Stimulated activated CD8-positive, alpha-beta memory T cell treated with anti-CD3 and anti-CD28 coated beads, Interleukin-15, amount 100 ng/mL, for 48 hours (primary cell): ENCODE results near the gene CCDC78.

Experiments used
- DNase-seq, 2 donors: peaks; one replicate each; pipeline ENCODE4 v3.0.0-alpha.2; 2020; ENCODE audit warnings: low read depth in 2 of 2

CCDC78 gene

DNA sequence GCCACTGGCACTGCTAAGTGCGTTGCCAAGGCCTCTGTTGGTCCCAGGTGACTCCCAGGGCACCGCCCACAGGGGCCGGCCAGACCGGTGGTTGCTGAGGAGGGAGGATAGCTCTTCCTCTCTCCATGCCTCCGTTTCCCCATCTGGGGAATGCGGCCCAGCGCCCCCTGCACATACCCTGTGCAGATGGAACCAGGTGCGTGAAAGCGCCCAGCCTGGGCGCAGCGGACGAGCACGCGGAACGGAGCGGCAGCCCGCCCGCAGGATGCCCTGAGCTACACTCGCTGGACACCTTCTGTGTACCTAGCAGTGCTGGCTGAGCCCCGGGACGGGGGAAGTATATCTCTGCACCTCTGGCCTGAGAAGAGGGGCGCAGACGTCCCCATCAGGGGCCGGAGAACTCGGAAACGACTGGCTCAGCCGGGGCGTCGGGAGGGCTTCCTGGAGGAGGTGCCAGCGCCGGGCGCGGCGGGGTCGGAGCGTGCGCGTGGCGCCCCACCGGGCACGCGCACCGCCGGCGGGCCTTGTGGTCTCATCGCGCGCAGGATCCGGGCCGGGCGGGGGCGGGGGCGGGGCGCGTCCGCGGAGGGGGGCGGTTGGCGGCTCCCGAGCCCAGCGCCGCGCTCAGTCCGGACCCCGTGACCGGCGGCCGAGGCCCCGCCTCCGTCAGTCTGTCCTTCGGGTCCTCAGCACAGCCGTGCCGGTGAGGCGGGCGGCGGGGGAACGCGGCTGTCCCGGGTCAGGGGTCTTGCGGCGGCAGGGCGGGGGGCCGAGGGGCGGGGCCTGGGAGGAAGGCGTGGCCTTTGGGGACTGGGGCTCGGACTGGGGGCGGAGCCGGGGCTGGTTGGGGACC lies at the start of gene CCDC78, which contains the start of gene HAGHL:
Gene CCDC78 (minus strand): TSS at position 6 of the 853 bp plus-strand sequence. CDS start 76 bp downstream, outside the sequence.
Gene HAGHL (plus strand): TSS at position 669 of the 853 bp plus-strand sequence. CDS start 404 bp downstream, outside the sequence.
- DNase-seq: peak in 1 of 2 donors; percentile 53

DNA sequence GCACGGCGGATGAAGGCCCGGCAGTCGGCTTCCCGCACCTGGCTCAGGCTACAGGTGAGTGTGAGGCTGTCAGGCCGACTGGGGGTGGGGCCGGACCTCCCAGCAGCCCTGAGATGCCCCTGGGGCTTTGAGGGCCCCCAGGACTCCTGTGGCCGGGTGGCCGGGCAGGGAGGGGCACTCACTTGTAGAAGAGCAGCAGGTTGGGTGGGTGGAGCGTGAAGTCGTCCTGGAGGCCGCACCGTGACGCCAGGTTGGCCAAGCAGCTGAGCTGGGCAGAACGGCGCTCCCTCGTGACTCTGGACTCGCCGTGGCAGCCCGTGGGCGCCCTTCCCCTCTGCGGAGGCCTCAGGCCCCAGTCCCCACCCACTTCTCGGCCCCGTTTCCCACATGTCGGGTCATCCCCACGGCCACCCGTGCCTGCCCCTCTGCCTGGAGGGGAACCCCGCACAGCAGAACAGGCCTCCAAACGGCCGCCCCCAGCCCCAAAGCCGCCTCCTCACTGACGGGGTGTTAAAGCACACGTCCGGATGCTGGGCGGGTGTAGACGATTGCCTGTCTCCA lies 49.1 kb upstream of the CCDC78 start:
- DNase-seq: no peak

DNA sequence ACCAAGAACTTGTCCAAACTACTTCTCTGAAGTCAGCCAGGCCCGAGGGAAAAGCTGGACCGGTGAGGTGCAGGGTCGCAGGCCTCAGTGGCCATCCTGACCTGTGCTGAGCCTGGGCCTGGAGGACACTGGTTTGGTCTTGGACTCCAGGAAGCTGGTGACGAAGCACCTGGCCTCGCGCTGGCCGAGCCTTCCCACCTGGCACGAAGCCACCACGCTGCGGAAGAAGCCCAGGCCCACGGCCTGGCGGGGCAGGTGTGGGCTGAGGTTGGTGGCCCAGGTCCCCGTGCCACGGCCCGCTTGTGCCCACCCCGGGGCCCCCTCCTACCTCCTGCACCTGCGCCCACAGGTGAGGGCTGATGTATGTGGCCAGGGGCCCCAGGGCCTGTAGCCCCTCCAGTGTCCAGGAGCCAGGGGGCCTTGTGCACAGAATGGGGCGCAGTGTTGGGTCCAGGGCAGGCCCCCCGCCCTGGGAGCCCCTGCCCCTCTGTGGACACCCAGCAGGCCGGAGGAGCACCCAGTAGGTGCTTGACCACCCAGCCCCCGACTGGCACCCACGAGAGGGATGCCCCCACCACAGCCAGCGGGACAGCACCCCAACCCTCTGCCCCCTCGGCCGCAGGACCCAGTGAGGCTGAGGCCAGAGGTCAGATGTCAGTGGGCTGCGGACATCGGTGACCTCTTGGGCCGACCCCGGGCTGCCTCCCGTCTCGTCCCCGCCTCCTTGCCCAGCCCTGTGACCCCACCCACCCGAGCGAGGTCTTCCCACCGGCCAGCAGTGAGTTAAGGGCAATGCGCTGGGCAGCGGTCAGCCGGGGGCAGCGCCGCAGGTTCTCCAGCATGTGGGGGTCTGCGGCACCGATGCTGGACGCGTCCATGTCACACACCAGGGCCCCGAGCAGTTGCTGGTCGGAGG lies 48.1 kb upstream of the CCDC78 start:
- DNase-seq: no peak

DNA sequence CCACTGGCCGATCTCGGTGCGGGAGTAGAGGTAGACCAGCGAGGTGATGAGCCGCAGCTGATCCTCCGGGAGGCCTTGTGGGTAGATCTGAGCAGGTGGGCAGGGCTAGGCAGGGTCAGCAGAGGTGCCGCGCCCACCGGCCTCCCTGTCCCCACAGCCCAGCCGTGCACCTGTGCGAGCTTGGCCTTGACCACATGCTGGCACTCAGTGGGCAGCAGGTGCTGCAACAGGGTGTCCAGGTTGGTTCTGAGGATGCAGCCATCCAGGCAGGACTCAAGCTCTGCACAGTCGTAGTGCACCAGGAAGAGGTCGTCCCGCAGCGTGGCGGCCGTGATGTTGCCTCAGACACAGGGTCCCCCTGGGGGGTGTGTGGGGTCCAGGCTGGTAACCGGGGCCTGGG lies 46.7 kb upstream of the CCDC78 start:
- DNase-seq: no peak

DNA sequence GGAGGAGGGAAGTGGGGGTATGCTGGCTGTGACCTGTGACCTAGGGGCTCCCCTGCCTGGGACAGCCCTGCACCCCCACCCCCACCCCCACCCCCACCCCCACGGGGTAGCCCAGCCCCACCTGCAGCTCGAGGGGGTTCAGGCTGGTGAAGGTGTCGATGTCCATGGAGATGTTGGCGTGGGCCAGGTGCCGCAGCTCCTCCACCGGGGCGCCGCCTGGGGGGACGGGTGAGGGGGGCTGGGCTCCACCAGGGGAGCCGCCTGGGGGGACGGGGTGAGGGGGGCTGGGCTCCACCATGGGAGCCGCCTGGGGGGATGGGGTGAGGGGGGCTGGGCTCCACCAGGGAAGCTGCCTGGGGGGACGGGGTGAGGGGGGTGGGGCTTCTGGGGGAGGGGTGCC lies 44.2 kb upstream of the CCDC78 start:
- no peak for DNase-seq

DNA sequence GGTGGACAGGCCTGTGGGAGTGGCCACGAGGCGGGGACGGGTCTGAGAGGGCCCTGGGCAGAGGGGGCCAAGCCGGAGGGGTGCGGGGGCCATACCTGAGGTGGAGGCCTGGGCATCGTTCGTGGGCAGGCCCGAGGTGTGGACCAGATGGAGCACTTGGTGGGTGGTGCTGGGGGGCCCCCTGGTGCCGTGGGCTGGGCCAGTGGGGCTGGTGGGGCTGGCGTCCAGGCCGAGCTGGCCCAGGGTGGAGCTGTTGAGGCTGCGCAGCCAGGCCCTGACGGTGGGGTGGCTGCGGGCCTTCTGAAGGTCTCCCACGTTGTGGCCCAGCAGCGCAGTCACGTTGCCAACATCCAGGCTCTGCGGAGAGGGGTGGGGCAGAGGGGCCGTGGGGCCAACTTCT lies 43.7 kb upstream of the CCDC78 start:
- no peak for DNase-seq

DNA sequence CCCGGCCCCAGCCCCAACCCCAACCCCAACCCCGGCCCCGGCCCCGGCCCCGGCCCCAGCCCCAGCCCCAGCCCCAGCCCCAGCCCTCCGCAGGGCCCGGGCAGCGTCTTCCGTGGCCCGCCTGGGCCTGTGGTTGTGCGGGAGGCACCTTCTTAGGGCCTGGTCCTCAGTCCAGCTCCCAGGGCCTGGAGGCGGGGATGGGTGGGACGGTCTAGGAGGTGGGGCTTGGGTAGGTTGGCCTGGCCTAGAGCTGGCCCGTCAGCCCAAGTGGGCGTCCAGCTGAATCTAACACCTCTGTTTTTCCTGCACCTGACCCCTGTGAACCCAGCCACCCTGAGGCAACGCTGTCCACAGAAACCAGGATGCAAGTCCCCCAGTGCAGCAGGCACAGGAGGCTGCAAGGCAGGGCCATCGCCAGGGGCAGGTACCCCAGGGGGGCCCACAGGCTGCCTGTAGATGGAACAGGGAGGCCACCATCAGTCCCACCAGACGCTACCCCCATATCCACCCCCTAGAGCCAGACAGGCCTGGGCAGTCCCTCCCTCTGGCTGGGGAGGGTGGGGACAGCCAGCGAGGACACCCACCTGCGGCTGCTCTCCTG lies 43.0 kb upstream of the CCDC78 start:
- no peak for DNase-seq

DNA sequence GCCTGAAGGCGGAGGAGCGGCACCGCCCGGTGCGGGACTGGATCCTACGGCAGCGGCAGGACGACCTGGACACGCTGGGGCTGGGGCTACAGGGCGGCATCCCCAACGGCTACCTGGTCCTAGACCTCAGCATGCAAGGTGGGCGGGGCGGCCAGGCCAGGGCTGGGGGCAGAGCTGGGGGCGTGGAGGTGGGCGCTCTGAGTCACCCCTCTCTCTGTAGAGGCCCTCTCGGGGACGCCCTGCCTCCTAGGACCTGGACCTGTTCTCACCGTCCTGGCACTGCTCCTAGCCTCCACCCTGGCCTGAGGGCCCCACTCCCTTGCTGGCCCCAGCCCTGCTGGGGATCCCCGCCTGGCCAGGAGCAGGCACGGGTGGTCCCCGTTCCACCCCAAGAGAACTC lies 42.2 kb upstream of the CCDC78 start:
- no peak for DNase-seq

DNA sequence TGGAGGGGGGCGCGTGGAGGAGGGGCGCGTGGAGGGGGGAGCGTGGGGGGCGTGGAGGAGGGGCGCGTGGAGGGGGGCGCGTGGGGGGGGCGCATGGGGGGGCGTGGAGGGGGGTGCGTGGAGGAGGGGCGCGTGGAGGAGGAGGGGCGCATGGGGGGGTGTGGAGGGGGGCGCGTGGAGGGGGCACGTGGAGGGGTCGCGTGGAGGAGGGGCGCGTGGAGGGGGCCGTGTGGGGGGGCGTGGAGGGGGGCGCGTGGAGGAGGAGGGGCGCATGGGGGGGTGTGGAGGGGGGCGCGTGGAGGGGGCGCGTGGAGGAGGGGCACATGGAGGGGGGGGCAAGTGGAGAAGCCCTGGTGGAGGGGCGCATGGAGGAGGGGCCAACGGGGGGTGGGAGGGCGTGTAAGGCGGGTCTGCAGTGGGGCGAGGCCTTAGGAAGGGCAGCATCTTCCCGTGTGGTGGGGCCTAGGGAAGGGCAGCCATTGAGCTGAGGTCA lies 41.5 kb upstream of the CCDC78 start:
- DNase-seq: no peak

DNA sequence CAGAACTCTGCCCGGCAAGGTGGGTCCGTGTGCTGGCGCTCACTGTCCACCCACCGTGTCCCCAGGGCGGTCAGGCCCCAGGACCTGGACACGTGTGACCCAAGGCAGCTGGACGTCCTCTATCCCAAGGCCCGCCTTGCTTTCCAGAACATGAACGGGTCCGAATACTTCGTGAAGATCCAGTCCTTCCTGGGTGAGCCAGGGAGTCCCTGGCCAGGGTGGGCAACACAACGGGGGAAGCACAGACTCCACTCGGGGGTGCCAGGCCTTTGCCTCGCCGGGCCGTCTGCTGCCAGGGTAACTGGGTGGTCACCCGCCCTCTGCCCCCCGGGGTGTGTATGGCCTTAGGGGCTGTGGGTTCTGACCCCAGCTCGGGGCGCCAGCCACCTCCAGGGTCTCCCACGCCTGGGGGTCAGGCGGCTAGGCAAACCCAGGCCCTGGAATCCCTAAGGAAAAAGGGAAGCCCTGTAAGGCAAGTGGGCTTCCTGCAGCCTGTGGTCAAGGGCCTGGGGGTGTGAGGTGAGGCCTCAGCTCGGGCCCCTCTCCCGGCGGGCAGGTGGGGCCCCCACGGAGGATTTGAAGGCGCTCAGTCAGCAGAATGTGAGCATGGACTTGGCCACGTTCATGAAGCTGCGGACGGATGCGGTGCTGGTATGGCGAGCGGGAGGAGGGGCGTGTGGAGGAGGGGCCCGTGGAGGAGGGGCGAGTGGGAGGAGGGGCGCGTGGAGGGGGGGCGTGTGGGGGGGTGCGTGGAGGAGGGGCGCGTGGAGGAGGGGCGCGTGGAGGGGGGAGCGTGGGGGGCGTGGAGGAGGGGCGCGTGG lies 40.8 kb upstream of the CCDC78 start:
- DNase-seq: no peak

DNA sequence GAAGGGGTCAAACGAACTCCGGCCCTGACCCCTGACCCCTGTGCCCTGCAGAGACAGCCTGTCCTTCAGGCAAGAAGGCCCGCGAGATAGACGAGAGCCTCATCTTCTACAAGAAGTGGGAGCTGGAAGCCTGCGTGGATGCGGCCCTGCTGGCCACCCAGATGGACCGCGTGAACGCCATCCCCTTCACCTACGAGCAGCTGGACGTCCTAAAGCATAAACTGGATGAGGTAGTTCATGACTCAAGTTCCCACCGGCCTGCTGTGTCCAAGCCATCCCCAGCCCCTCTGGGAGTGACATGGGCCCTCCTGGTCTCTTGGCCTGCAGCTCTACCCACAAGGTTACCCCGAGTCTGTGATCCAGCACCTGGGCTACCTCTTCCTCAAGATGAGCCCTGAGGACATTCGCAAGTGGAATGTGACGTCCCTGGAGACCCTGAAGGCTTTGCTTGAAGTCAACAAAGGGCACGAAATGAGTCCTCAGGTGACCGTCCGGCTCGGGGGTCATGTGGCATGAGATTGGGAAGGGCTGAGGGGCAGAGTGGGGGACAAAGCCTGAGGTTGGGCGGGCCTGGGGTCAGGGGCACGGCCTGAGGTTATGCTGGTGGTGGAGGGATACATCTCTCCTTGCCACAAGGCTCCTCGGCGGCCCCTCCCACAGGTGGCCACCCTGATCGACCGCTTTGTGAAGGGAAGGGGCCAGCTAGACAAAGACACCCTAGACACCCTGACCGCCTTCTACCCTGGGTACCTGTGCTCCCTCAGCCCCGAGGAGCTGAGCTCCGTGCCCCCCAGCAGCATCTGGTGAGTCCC lies 40.0 kb upstream of the CCDC78 start:
- DNase-seq: no peak

DNA sequence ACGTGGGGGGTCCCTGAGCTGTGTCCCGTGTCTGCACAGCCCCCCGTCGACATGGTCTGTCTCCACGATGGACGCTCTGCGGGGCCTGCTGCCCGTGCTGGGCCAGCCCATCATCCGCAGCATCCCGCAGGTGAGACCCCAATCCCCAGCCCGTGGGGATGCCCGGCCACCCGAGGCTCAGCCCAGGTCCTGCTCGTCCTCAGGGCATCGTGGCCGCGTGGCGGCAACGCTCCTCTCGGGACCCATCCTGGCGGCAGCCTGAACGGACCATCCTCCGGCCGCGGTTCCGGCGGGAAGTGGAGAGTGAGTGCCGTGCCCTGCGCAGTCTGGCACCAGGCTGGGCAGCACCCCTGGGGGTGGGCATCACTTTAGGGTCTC lies 39.2 kb upstream of the CCDC78 start:
- no peak for DNase-seq

DNA sequence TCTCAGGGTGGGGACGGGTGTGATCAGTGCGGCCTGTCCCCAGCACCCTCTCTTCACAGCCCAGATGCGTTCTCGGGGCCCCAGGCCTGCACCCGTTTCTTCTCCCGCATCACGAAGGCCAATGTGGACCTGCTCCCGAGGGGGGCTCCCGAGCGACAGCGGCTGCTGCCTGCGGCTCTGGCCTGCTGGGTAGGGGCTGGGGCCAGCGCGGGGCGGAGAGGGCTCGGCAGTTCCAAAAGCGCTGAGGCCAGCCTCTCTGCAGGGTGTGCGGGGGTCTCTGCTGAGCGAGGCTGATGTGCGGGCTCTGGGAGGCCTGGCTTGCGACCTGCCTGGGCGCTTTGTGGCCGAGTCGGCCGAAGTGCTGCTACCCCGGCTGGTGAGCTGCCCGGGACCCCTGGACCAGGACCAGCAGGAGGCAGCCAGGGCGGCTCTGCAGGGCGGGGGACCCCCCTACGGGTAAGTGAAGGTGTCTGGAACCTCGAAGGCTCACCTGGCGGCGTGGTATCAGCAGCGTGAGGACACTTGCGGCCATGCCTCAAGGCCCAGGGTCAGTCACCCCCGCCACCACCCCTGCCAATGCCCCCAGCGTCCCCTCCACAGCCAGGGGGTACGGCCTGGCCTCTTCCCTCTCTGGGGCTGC lies 38.7 kb upstream of the CCDC78 start:
- no peak for DNase-seq

DNA sequence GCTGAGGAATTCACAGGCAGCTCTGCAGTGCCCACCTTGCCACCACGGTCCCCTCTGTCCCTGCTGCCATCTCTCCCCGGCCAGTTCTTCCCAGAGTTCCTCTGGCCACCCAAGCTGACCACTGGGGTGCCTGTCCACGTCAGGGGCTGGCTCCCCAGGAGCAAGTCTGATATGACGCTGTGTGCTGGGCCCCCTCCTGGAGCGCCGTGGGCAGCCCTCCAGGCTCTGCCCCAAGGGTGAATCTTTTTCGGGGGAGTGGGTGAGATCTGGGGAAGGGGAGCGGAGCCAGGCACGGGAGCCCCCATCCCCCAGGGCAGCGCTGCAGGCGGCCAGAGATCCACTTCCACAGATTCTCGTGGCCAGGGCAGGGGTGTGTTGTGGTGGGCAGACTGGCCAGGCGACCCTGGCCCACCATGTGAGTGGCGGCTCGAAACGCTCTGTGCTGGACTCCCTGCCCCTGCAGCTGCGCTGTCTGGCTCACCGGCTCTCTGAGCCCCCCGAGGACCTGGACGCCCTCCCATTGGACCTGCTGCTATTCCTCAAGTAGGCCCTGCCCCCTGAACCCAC lies 38.0 kb upstream of the CCDC78 start:
- DNase-seq: no peak

DNA sequence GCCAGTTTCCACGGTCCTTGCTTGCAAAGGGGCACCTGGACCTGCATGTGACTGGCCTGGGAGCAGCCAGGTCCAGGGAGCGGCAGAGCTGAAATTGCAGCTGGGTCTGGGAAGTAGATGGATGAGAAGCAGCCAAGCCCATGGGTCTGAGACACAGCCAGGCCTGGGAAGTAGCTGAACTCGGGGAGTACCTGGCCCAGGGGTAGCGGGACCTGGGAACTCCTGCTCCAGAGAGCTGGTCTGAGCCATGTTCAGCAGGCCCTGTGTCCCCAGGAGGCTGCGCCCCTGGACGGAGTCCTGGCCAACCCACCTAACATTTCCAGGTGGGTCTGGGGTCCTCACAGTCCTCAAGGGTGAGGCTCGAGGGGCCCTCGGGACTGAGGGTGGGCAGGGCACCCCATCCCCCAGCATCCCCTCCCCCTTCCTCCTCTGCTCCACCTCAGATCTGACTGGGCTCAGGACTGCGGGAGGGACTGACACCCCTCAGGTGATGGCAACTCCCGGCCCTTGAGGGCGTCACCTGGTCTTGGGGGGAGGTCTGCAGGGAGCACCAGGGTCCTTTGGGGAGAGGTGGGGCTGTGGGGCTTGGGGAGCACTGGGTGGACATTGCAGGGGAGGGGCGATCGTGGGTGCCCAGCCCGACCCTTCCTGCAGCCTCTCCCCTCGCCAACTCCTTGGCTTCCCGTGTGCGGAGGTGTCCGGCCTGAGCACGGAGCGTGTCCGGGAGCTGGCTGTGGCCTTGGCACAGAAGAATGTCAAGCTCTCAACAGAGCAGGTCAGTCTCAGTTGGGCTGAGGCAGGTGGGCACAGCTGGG lies 37.3 kb upstream of the CCDC78 start:
- DNase-seq: no peak

DNA sequence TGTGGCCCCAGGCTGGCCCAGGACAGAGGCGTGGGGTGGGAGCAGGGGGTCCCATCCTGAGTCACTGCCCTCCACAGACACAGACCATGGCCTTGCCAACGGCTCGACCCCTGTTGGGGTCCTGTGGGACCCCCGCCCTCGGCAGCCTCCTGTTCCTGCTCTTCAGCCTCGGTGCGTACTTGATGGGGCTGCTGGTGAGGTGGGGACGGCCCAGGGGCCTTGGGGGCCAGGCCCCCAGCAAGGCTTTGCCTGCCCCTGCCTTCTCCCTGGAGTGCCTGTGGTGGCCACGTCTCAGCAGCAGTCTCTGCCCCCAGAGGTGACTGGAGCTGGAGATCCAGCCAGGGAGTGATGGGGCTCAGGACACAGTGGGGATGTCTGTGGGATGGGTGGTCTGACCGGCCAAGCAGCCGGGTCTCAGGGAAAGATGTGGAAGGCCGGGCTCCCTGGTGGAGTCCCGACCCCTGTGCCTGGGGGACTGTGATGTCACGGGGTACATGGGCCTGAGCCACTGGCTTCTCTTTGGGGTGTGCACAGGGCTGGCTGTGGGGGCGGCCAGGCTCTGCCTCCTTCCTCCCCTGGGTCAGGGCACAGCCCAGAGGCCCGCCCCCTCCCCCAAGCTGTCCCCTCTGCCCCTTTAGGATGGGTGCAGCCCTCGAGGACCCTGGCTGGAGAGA lies 36.5 kb upstream of the CCDC78 start:
- no peak for DNase-seq

DNA sequence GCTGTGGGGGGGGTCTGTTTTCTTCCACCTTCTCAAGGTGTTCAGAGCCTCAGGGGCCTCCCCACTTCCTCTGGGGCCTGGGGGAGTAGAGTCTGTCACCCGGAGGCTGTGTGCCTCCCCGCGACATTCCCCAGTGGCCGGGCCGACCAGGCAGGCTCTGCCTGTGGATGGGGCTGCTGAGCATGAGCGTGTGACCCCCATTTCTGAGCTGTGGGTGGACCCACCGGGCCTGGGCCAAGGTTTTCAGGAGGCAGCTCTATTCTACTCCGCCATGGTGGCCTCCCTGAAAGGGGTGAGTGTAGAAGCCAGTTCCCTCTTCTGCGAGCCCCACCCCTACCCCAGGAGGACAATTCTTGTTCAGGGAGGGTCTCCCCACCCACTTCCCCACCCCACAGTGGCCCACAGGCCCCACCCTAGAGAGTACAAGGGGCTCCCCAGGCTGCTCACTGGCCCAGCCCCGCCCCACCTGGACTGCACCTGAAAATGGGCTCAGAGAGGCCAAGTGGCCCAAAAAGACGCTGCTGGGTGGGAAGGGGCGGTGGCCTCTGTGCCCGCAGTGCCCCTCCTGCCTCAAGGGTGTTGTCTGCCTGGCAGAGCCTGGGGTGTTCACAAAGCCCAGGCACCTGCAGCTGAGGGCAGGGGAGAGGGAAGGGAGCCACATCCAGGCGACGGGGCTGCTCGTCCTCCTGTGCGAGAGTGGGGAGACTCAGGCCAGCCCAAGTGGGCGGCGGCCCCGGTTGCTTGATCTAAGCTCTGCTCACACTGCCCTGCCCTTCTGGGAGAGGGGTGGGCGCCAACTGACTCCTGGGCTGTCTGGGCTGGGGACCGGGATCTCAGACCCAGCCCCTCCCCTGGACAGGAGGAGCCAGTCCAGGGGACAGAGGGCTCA lies 35.6 kb upstream of the CCDC78 start:
- DNase-seq: no peak
